Measurements from ENCODE around the gene MBTD1. TPM values are rescaled to one million over a fixed set of nuclear protein-coding genes. Genes with fewer than 3 reads are reported as not detected.

Gene MBTD1
- total and polyA plus RNA-seq, 9 of the 15 experiments (the other 6 are each of a cell fraction or from before 2014, with no cell fraction given): 2.1 to 26.3 (median 13.3) TPM

- no peak for TF ChIP-seq ETS2 (tag; IDR thresholded peaks at IDR 0.05; ENCODE audit: borderline replicate concordance, poor library complexity, severe bottlenecking)
- peak; percentile 90 for TF ChIP-seq PHF20 (IDR thresholded peaks at IDR 0.05; ENCODE audit: partially characterized antibody)
- TF ChIP-seq ARID1B (IDR thresholded peaks at IDR 0.05): peak; percentile 70
- TF ChIP-seq ZKSCAN8 (CRISPR knock-in tag; IDR thresholded peaks at IDR 0.05): no peak
- TF ChIP-seq ZNF311 (CRISPR knock-in tag; IDR thresholded peaks at IDR 0.05): no peak
- TF ChIP-seq SRF (CRISPR knock-in tag; IDR thresholded peaks at IDR 0.05): no peak
- no peak for TF ChIP-seq ZNF551 (CRISPR knock-in tag; IDR thresholded peaks at IDR 0.05)
- peak; percentile 16 for TF ChIP-seq ZNF280A (IDR thresholded peaks at IDR 0.05; ENCODE audit: low read depth, partially characterized antibody)
- no peak for TF ChIP-seq ZSCAN32 (CRISPR knock-in tag; IDR thresholded peaks at IDR 0.05)
- no peak for TF ChIP-seq ZBTB9 (CRISPR knock-in tag; IDR thresholded peaks at IDR 0.05)
- no peak; the same call in 1 of the 2 replicates for TF ChIP-seq PML (IDR thresholded peaks at IDR 0.05; ENCODE audit: low read length)
- no peak for TF ChIP-seq NR4A1 (CRISPR knock-in tag; IDR thresholded peaks at IDR 0.05)
- no peak for TF ChIP-seq NR4A1 (tag; IDR thresholded peaks at IDR 0.05)
- peak; percentile 37 for TF ChIP-seq NCOR1 (IDR thresholded peaks at IDR 0.05)
- TF ChIP-seq HMGXB4 (CRISPR knock-in tag; IDR thresholded peaks at IDR 0.05): no peak
- peak; percentile 77 for TF ChIP-seq TOE1 (IDR thresholded peaks at IDR 0.05; ENCODE audit: borderline replicate concordance)
- no peak for TF ChIP-seq TOE1 (CRISPR knock-in tag; IDR thresholded peaks at IDR 0.05; ENCODE audit: borderline replicate concordance, low read depth)
- TF ChIP-seq THRAP3 (IDR thresholded peaks at IDR 0.05; ENCODE audit: borderline replicate concordance): peak; percentile 87; the same call in 1 of the 2 replicates
- TF ChIP-seq EGR1 (conservative IDR thresholded peaks at IDR 0.05): no peak; the same call in 1 of the 2 replicates
- TF ChIP-seq GTF2F1 (IDR thresholded peaks at IDR 0.05; ENCODE audit: low read depth, low read length): no peak
- TF ChIP-seq GTF3C2 (IDR thresholded peaks at IDR 0.05; ENCODE audit: borderline replicate concordance, extremely low read depth, insufficient read length): no peak
- no peak for TF ChIP-seq ZNF830 (CRISPR knock-in tag; IDR thresholded peaks at IDR 0.05)
These were observed 94.1 kb downstream of the MBTD1 start (continued) for GRCh38 chr17:51165680-51166197.
